D721Med (cell line): Measurements from ENCODE around the gene VWF.
"Not testable (repeated sequence)": the region's sequence is repeated elsewhere in the genome, so short reads cannot be mapped to it uniquely, and the experiment has no call there.

ENCODE experiments used
- DNase-seq: peaks from one replicate; pipeline ENCODE4 v3.0.0; 2011; ENCODE audit warnings: low spot score; ENCODE audit not compliant: insufficient read length
- FAIRE-seq: peaks from 2 replicates; lab custom pipeline; 2011; peaks lifted over from hg19 to GRCh38; lab: Jason Lieb, UNC
- TF ChIP-seq, protein P1 (sequence below): IDR thresholded peaks from 2 replicates; pipeline ENCODE4 v1.5.1; 2012; ENCODE audit warnings: mild to moderate bottlenecking, control low read depth; ENCODE audit not compliant: insufficient read depth; ENCODE audit errors: missing control alignments

Gene VWF

DNA sequence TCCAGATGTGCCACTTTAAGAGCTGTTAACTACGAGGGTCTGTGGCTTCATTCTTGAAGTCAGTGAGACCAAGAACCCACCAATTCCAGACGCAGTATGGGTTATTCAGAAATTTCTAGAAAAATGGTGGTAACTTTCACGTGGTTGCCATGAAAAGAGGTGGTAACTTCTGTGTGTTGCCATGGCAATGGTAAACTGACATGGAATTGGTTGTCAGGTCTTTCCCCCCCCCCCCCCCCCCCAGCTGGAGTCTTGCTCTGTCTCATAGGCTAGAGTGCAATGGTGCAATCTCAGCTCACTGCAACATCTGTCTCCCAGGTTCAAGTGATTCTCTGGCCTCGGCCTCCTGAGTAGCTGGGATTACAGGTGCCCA is 18.8 kb upstream of the VWF start:
- FAIRE-seq (no peak), DNase-seq (no peak)
- TF ChIP-seq, protein P1, sequence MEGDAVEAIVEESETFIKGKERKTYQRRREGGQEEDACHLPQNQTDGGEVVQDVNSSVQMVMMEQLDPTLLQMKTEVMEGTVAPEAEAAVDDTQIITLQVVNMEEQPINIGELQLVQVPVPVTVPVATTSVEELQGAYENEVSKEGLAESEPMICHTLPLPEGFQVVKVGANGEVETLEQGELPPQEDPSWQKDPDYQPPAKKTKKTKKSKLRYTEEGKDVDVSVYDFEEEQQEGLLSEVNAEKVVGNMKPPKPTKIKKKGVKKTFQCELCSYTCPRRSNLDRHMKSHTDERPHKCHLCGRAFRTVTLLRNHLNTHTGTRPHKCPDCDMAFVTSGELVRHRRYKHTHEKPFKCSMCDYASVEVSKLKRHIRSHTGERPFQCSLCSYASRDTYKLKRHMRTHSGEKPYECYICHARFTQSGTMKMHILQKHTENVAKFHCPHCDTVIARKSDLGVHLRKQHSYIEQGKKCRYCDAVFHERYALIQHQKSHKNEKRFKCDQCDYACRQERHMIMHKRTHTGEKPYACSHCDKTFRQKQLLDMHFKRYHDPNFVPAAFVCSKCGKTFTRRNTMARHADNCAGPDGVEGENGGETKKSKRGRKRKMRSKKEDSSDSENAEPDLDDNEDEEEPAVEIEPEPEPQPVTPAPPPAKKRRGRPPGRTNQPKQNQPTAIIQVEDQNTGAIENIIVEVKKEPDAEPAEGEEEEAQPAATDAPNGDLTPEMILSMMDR = no peak

DNA sequence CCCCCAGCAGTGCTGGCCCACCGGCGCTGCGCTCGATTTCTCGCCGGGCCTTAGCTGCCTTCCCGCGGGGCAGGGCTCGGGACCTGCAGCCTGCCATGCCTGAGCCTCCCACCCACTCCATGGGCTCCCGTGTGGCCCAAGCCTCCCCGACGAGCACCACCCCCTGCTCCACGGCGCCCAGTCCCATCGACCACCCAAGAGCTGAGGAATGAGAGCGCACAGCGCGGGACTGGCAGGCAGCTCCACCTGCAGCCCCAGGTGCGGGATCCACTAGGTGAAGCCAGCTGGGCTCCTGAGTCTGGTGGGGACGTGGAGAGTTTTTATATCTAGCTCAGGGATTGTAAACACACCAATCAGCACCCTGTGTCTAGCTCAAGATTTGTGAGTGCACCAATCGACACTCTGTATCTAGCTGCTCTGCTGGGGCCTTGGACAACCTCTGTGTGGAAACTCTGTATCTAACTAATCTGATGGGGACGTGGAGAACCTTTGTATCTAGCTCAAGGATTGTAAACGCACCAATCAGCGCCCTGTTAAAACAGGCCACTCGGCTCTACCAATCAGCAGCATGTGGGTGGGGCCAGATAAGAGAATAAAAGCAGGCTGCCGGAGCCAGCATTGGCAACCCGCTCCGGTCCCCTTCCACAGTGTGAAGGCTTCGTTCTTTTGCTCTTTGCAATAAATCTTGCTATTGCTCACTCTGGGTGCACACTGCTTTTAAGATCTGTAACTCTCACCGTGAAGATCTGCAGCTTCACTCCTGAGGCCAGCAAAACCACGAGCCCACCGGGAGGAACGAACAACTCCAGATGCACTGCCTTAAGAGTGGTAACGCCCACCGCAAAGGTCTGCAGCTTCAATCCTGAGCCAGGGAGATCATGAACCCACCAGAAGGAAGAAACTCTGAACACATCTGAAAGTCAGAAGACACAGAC is 18.2 kb upstream of the VWF start:
- FAIRE-seq, DNase-seq: not testable (repeated sequence)

DNA sequence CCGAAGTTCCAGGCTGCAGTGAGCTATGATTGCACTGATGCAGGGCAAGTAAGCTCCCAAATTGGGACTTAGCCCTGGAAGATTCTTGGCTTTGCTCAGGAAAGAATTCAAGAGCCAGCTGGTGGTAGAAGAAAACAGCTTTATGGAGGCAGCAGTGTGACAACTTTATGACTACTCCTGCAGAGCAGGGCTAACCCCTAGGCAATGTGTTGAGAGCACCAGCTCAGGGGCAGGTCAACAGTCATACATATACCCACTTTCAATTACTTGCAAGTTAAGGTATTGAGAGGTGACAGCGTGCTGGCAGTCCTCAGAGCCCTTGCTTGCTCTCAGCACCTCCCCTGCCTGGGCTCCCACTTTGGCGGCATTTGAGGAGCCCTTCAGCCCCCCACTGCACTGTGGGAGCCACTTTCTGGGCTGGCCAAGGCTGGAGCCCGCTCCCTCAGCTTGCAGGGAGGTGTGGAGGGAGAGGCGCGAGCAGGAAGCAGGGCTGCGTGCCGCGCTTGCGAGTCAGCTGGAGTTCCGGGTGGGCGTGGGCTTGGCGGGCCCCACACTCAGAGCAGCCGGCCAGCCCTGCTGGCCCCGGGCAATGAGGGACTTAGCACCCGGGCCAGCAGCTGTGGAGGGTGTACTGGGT is 17.4 kb upstream of the VWF start:
- DNase-seq, FAIRE-seq: not testable (repeated sequence)

DNA sequence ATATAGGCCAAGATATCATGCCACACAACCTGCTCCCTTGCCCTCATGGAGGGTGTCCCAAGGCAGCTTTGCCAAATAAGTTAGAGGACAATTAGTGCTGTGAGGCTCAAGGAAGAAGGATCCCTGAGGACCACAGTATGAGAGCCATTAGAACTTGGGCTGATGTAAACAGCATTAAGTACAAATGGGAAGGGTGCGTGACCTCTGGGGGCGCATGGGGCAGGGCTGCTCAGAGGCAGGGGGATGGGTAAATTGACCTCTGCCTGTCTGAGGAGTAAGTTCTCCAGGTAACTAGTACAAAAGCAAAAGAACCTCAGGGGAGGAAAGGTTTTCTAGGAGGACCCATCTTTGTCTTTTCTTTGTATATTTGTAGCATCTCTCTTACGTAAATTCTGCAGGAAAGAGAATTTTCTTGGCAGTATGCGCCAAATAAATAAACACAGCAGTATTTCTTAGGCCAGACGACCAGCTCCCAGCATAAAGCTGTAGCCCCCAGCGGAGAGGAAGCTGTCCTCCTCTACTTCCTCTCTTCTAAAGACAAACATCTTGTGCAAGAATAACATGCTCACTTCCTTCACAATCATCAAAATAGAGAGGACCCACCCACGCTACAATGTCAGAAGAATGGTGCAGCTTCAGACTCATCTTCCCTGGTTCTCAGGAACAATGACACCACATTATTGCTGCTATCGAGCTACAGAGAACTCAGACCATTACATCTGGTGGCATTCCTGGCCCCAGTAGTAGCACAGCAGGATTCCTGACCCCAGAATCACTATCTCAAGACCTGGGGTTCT is 16.4 kb upstream of the VWF start:
- DNase-seq = no peak
- no peak for FAIRE-seq
- TF ChIP-seq, protein P1 = no peak

DNA sequence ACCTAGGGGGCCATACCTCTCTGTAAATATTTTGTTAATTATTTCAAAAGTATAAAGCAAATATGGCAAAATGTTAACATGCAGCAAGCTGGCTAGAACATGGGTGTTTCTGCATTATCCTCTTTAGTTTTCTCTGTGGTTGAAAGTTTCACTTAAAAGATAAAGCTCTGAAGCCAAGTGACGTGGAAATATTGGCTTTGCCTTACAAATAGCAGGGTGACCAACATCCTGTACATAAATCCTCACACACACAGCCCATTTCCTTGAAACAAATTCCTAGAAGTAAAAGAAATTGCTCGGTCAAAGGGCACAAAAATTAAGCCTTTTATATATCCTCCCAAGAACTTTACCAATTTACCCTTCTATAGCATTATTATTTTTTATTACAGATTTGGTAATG is 10.6 kb upstream of the VWF start:
- DNase-seq = no peak
- TF ChIP-seq, protein P1 = no peak
- FAIRE-seq = no peak

DNA sequence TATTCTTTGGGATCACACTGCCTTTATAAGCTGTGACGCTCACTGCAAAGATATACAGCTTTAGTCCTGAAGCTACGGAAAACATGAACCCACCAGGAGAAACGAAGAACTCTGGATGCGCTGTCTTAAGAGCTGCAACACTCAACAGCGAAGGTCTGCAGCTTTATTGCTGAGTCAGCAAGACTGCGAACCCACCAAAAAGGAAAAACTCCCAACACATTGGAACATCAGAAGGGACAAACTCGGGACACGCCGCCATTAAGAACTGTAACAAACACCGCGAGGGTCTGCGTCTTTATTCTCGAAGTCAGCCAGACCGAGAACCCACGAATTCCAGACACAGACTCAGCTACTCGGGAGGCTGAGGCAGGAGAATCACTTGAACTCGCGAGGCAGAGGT is 9.2 kb upstream of the VWF start:
- DNase-seq (no peak), FAIRE-seq (no peak)
- TF ChIP-seq, protein P1 = no peak

DNA sequence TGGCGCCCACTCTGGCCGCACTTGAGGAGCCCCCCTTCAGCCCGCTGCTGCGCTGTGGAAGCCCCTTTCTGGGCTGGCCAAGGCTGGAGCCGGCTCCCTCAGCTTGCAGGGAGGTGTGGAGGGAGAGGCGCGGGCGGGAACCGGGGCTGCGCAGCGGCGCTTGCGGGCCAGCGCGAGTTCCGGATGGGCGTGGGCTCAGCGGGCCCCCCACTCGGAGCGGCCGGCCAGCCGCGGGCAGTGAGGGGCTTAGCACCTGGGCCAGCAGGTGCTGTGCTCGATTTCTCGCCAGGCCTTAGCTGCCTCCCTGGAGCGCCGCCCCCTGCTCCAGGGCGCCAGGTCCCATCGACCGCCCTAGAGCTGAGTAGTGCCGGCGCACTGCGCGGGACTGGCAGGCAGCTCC is 8.0 kb upstream of the VWF start:
- TF ChIP-seq, protein P1 = no peak
- no peak for DNase-seq
- no peak for FAIRE-seq

DNA sequence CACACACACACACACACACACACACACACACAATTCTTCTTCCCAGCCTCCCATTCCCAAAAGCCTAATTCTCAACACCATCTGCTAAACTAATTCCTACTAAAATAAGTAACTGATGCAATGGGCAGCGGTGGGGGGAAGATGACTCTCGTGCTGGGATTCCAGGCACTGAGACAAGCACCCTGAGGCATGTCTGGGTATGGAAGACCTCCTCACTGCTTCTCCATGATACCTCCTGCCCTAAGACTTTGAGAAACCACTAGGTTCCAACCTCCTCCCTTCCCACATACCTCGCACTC is 789 bp upstream of the VWF start:
- TF ChIP-seq, protein P1 = no peak
- no peak for DNase-seq
- FAIRE-seq = no peak
